Activated CD4-positive, alpha-beta T cell treated with anti-CD3 and anti-CD28 coated beads, Interleukin-2, amount 10 ng/mL, durations not matched to agents 7 days and 5 days (primary cell): Measurements from ENCODE around the gene BAZ2B. TPM values are rescaled to one million over a fixed set of nuclear protein-coding genes. Genes with fewer than 3 reads are reported as not detected.
A peak's percentile ranks its signal among the peaks of the same experiment; 100 is the strongest.
"Not testable (repeated sequence)": the region's sequence is repeated elsewhere in the genome, so short reads cannot be mapped to it uniquely, and the experiment has no call there.

ENCODE experiments used
- CTCF ChIA-PET: fragments of 350-600 bp; sonication (Branson Sonifier 250); formaldehyde crosslinking; loops from one replicate; lab custom pipeline; 2021; ENCODE audit warnings: antibody characterized with exemption; lab: Charles Lee
- POLR2A ChIA-PET: fragments of 350-600 bp; sonication (Branson Sonifier 250); formaldehyde crosslinking; loops from one replicate; lab custom pipeline; 2021; ENCODE audit warnings: antibody characterized with exemption; lab: Charles Lee
- DNase-seq: peaks from one replicate; pipeline ENCODE4 v3.0.0-alpha.2; 2020
- H3K27ac Mint-ChIP-seq: one replicate; pipeline ENCODE4 v1.8.0; 2021; ENCODE audit warnings: mild to moderate bottlenecking, moderate library complexity, mixed read lengths
- H3K27me3 Mint-ChIP-seq: one replicate; pipeline ENCODE4 v1.8.0; 2021; ENCODE audit warnings: mixed read lengths
- H3K36me3 Mint-ChIP-seq: one replicate; pipeline ENCODE4 v1.8.0; 2021; ENCODE audit warnings: low read depth, mixed read lengths
- H3K4me1 Mint-ChIP-seq: one replicate; pipeline ENCODE4 v1.8.0; 2021; ENCODE audit warnings: mixed read lengths
- H3K4me3 Mint-ChIP-seq: one replicate; pipeline ENCODE4 v1.8.0; 2021; ENCODE audit warnings: mild to moderate bottlenecking, moderate library complexity, mixed read lengths
- H3K9me3 Mint-ChIP-seq: one replicate; pipeline ENCODE4 v1.8.0; 2021; ENCODE audit warnings: mixed read lengths
- total RNA-seq, 2 experiments: library from RNA; stranded (reverse); gene quantifications; one replicate each; pipeline ENCODE4 v1.2.3, GENCODE V29; 2021

The BAZ2B gene
- total RNA-seq, 2 experiments from 2014 or later = 11.3 to 13.0 TPM

DNA sequence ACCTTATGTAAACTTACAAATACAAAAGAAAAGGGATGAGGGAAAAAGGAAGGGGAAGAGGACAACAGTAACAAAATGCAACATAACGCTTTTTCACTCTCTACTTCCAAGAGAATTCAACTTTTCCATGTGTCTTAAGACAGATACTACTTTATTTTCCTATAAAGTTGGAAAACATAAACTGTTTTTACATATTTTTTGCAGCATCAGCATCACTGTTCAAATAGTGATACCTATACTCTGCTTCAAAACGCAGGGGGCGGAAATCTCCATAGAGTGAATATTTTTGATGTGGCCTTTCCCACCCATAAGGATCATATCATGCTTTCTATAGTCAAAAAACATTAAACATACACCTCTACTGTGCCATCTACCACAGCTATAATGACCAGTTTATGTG is 77.5 kb downstream of the BAZ2B start:
- no peaks in the 10 kb centered on the region for H3K4me1 Mint-ChIP-seq
- POLR2A ChIA-PET = no interaction called here
- CTCF ChIA-PET = interaction anchor here (1.0 kb wide), 1 partner anchor 13 kb away, joined by 3 read pairs; no protein-coding TSS in a partner anchor
- H3K4me3 Mint-ChIP-seq = no peak overlapping the region
- H3K27ac Mint-ChIP-seq = no peak overlapping the region
- no peak for DNase-seq
- H3K36me3 Mint-ChIP-seq = no peaks in the 10 kb centered on the region
- peaks cover 2% of the 10 kb centered on the region for H3K9me3 Mint-ChIP-seq
- H3K27me3 Mint-ChIP-seq = no peaks in the 10 kb centered on the region

- H3K4me1 Mint-ChIP-seq, H3K9me3 Mint-ChIP-seq, H3K36me3 Mint-ChIP-seq, CTCF ChIA-PET, POLR2A ChIA-PET, H3K27ac Mint-ChIP-seq, H3K4me3 Mint-ChIP-seq, H3K27me3 Mint-ChIP-seq, DNase-seq: not testable (repeated sequence)
Measured at GRCh38 chr2:159535261-159535660, 81.1 kb downstream of the BAZ2B start.

GRCh38 chr2:159531475-159531874 is 84.9 kb downstream of the BAZ2B start:
- POLR2A ChIA-PET = no interaction called here
- no peak for DNase-seq
- Mint-ChIP-seq H3K36me3 (no peaks in the 10 kb centered on the region), H3K9me3 (no peaks in the 10 kb centered on the region), H3K27ac (no peak overlapping the region), H3K4me3 (no peak overlapping the region), H3K27me3 (no peaks in the 10 kb centered on the region), H3K4me1 (no peaks in the 10 kb centered on the region)
- CTCF ChIA-PET = no interaction called here

DNA sequence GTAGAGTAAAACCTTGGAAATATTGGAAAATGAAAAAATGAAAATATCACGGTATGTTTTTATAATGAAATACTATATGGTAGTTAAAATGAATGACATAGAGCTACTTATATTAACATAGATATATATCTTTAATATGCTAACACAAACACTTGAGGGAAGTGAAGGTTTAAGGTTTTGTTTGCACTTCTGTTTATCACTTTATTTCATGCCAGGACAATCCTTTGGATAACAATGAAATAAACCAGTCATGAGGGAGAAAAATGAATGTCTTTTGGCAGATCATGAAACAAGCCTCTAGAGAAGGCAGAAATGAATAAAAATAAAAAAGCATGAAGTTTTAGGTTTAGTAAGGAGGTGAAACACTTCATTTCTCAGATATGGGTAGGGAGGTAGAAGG is 89.9 kb downstream of the BAZ2B start:
- H3K36me3 Mint-ChIP-seq = no peaks in the 10 kb centered on the region
- DNase-seq = no peak
- H3K27ac Mint-ChIP-seq = no peak overlapping the region
- H3K4me1 Mint-ChIP-seq = no peaks in the 10 kb centered on the region
- no peak overlapping the region for H3K4me3 Mint-ChIP-seq
- ChIA-PET CTCF (interaction anchor here (0.6 kb wide), 1 partner anchor 11 kb away, joined by 3 read pairs; no protein-coding TSS in a partner anchor), POLR2A (no interaction called here)
- H3K27me3 Mint-ChIP-seq = no peaks in the 10 kb centered on the region
- no peaks in the 10 kb centered on the region for H3K9me3 Mint-ChIP-seq

DNA sequence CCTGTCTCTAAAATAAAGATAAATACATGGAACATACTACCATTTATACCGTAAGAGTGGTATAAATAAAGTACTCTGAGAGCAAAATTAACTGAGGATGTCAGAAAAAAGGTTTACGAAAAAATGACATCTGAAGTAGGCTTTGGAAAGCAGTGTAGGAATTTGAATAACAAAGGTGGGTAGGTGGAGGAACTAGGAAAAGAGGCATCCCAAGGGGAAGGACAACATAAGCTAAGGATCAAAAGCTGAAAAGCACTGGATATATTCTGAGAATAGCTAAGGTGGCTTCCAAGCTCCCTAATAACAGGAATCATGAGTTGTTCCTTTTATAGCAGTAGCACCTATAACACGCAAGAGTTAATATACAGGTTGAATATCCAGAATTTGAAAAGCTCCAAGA is 91.3 kb downstream of the BAZ2B start:
- CTCF ChIA-PET = interaction anchor here (0.6 to 1.2 kb wide), 2 partner anchors 14 to 80 kb away, joined by 3 read pairs; no protein-coding TSS in a partner anchor
- POLR2A ChIA-PET = no interaction called here
- Mint-ChIP-seq H3K27ac (no peak overlapping the region), H3K36me3 (no peaks in the 10 kb centered on the region), H3K27me3 (no peaks in the 10 kb centered on the region), H3K4me3 (no peak overlapping the region), H3K9me3 (no peaks in the 10 kb centered on the region), H3K4me1 (no peaks in the 10 kb centered on the region)
- DNase-seq = no peak

DNA sequence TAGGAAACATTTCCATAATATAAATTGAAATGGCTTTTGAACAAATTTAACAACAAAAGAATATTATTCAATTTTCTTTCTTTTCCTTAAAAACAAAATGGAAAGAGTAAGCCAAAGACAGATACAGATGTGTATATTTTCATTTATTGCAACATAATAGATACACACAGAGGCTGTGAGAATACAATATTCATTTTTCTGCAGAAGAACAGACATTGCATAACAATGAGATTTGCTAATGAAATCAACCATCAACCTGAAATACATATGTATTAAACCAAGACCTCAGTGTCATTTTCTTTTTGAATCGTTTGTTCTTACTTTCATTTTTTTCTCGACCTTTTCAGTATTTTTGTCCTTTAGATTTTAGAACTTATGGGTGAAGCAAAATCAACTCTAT is 95.1 kb downstream of the BAZ2B start:
- no peaks in the 10 kb centered on the region for H3K36me3 Mint-ChIP-seq

DNA sequence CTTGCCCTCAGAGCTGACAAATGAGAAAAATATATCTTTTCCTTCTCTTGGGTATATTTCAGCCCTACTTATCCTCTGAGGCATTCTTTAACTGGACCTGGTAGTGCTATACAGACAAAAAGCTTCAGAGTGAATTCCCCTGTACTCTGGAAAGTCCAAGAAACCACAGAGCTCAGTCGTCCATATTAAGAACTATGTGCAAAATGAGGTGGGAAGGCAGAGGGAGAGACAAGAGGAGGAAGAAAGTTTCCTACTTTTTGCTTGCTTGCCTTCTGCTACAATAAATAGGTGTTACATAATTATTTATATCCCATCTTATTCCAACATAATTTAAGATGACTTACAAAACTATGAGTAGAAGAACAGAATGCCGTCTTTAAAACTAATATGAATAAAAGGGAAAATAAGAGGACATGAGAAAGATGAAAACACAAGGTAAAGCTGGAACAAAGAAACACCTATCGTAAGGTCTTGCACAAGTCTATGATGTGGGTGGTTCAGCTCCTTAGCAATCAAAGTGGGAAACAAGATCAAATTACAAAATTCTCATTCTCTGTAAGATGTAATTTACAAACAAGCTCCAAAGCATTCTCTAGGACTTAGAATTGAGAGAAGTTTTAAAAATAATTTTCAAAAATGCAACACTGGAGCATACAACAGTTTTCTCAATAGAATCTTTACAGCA is 97.9 kb downstream of the BAZ2B start:
- Mint-ChIP-seq H3K4me1 (peaks cover 16% of the 10 kb centered on the region), H3K36me3 (peaks cover 2% of the 10 kb centered on the region), H3K27me3 (no peaks in the 10 kb centered on the region), H3K4me3 (no peak overlapping the region), H3K27ac (no peak overlapping the region), H3K9me3 (no peaks in the 10 kb centered on the region)
- DNase-seq = no peak
- POLR2A ChIA-PET = no interaction called here
- CTCF ChIA-PET = interaction anchor here (0.6 kb wide), 1 partner anchor 306 kb away, joined by 3 read pairs; no protein-coding TSS in a partner anchor

More for the DNA sequence above, 95.1 kb downstream of the BAZ2B start:
- Mint-ChIP-seq H3K9me3 (no peaks in the 10 kb centered on the region), H3K4me3 (no peak overlapping the region), H3K4me1 (peaks cover 5% of the 10 kb centered on the region), H3K27me3 (no peaks in the 10 kb centered on the region), H3K27ac (no peak overlapping the region)
- CTCF ChIA-PET = no interaction called here
- DNase-seq = no peak
- POLR2A ChIA-PET = no interaction called here

GRCh38 chr2:159516241-159516758 is 100.0 kb downstream of the BAZ2B start:
- CTCF ChIA-PET = interaction anchor here (1.8 kb wide), 1 partner anchor 11 kb away, joined by 5 read pairs; no protein-coding TSS in a partner anchor
- DNase-seq = peak; percentile 13

DNA sequence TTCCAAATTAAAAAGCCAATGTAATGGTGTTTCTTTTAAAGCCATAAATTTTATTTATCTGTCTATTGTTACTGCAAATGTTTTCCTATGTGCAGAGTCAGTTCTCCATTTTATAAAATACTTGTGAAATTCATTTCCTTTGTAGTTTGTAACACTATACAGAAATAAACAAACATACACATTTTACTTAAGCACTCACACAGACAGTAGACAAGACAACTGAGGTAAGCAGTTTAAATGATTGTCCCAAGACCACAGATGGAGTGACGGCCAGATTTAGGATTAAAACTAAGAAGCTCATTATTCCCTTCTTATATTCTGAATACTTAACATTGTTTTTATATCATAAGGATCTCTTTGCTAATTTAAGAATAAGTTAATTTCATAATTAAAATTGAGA is 100.9 kb downstream of the BAZ2B start:
- peak overlapping the region; percentile 92 for H3K27ac Mint-ChIP-seq
- peak overlapping the region; percentile 74 for H3K4me3 Mint-ChIP-seq
- no peaks in the 10 kb centered on the region for H3K9me3 Mint-ChIP-seq
- peaks cover 4% of the 10 kb centered on the region for H3K36me3 Mint-ChIP-seq
- H3K4me1 Mint-ChIP-seq = peaks cover 19% of the 10 kb centered on the region
- ChIA-PET POLR2A (no interaction called here), CTCF (interaction anchor here (1.8 kb wide), 1 partner anchor 10 kb away, joined by 5 read pairs; no protein-coding TSS in a partner anchor)
- no peak for DNase-seq
- no peaks in the 10 kb centered on the region for H3K27me3 Mint-ChIP-seq

More at GRCh38 chr2:159516241-159516758, 100.0 kb downstream of the BAZ2B start:
- Mint-ChIP-seq H3K27ac (peak overlapping the region; percentile 93), H3K9me3 (no peaks in the 10 kb centered on the region), H3K36me3 (peaks cover 4% of the 10 kb centered on the region), H3K4me1 (peaks cover 19% of the 10 kb centered on the region), H3K27me3 (no peaks in the 10 kb centered on the region), H3K4me3 (peak overlapping the region; percentile 75)
- POLR2A ChIA-PET = no interaction called here

GRCh38 chr2:159513745-159514144 is 102.6 kb downstream of the BAZ2B start:
- H3K4me1 Mint-ChIP-seq = peaks cover 19% of the 10 kb centered on the region
- no peak overlapping the region for H3K4me3 Mint-ChIP-seq
- POLR2A ChIA-PET = interaction anchor here (0.7 kb wide), 1 partner anchor 125 kb away, joined by 3 read pairs; no protein-coding TSS in a partner anchor
- H3K36me3 Mint-ChIP-seq = peaks cover 4% of the 10 kb centered on the region
- H3K27ac Mint-ChIP-seq = no peak overlapping the region
- CTCF ChIA-PET = no interaction called here
- DNase-seq = no peak
- H3K27me3 Mint-ChIP-seq = no peaks in the 10 kb centered on the region
- H3K9me3 Mint-ChIP-seq = no peaks in the 10 kb centered on the region

DNA sequence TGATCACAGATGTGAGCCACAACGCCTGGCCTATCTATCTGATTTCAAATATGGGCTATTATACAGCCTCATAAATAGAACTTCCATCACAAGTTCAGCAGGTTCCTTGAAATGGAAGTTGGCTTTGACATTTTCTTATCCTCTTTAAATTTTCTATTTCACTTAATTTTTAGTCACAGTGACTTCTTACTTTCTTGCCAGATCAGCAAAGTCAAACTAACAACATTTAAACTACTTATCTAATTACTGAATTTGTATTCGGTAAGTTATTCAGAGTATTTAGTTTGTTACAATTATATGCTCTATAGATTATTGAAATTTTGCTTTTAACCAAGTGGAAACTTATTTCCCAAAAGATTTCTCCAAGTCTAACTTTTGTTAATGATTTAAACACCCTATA is 108.2 kb downstream of the BAZ2B start:
- Mint-ChIP-seq H3K27me3 (no peaks in the 10 kb centered on the region), H3K27ac (no peak overlapping the region), H3K9me3 (no peaks in the 10 kb centered on the region), H3K4me3 (no peak overlapping the region), H3K36me3 (no peaks in the 10 kb centered on the region), H3K4me1 (peaks cover 8% of the 10 kb centered on the region)
- ChIA-PET CTCF (no interaction called here), POLR2A (no interaction called here)
- no peak for DNase-seq

DNA sequence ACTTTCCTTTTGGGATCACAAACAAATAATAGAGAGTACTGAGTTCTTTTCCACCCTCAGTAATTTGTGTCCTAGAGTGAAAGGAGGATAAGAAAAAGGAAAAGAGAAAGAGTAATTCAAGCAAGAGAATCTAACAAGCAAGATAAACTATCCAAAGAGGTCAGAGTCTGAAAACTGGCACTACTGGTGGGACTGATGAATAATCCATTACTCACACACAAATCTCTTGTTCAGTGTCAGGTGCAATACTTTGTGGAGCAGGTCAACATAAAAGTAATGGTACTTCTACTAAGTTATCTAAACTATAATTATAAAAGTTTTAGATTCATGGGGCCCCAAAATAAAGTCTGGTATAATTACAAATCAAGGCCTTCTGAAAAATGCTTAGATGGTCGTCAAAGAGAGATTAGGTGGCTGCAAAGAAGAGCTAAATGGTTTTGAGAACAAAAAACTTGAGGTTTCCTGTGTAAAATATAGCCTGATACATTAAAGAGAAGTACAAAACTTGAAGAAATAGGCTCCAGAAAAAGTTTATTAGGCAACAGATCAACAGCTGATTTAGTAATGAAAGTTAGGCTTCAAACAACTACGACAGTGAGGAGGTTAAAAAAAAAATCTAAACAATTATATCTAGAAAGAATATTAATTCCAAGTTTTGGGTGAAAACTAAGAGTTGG is 109.4 kb downstream of the BAZ2B start:
- no peaks in the 10 kb centered on the region for H3K36me3 Mint-ChIP-seq
- ChIA-PET POLR2A (no interaction called here), CTCF (no interaction called here)
- H3K4me1 Mint-ChIP-seq = peaks cover 8% of the 10 kb centered on the region
- H3K27me3 Mint-ChIP-seq = no peaks in the 10 kb centered on the region
- no peak for DNase-seq
- H3K27ac Mint-ChIP-seq = no peak overlapping the region
- no peak overlapping the region for H3K4me3 Mint-ChIP-seq
- H3K9me3 Mint-ChIP-seq = peaks cover 1% of the 10 kb centered on the region

GRCh38 chr2:159506202-159506601 is 110.1 kb downstream of the BAZ2B start:
- H3K36me3 Mint-ChIP-seq = no peaks in the 10 kb centered on the region
- POLR2A ChIA-PET = no interaction called here
- peaks cover 8% of the 10 kb centered on the region for H3K4me1 Mint-ChIP-seq
- CTCF ChIA-PET = no interaction called here
- no peak for DNase-seq
- peaks cover 5% of the 10 kb centered on the region for H3K9me3 Mint-ChIP-seq
- no peak overlapping the region for H3K27ac Mint-ChIP-seq
- no peaks in the 10 kb centered on the region for H3K27me3 Mint-ChIP-seq
- no peak overlapping the region for H3K4me3 Mint-ChIP-seq
